GM19238 (cell line): ENCODE data around the gene RHOA.
"Not testable (repeated sequence)": the region's sequence is repeated elsewhere in the genome, so short reads cannot be mapped to it uniquely, and the experiment has no call there.

Source experiments
- DNase-seq: peaks from one replicate; pipeline ENCODE4 v3.0.0; 2011; ENCODE audit warnings: low spot score; ENCODE audit not compliant: insufficient read length

The RHOA gene

GRCh38 chr3:49362561-49362960, 49.2 kb downstream of the RHOA start:
- DNase-seq: no peak

- DNase-seq: no peak
Observed at GRCh38 chr3:49359623-49360022, 52.2 kb downstream of the RHOA start.

GRCh38 chr3:49358884-49359225, 52.9 kb downstream of the RHOA start:
- no peak for DNase-seq

GRCh38 chr3:49358217-49358883, 53.4 kb downstream of the RHOA start, which contains the start of gene GPX1:
GPX1 (minus strand) TSS chr3:49358353; CDS start chr3:49358278, 75 bp downstream.
- DNase-seq: peak; percentile 81

GRCh38 chr3:49357443-49358216, 54.1 kb downstream of the RHOA start:
- DNase-seq: not testable (repeated sequence)

- not testable (repeated sequence) for DNase-seq
Observed at GRCh38 chr3:49357095-49357442, 54.7 kb downstream of the RHOA start.

GRCh38 chr3:49352890-49353421, 58.8 kb downstream of the RHOA start:
- no peak for DNase-seq

GRCh38 chr3:49352281-49352680, 59.5 kb downstream of the RHOA start:
- no peak for DNase-seq

GRCh38 chr3:49351521-49352011, 60.2 kb downstream of the RHOA start:
- DNase-seq: no peak

- DNase-seq: no peak
Observed at GRCh38 chr3:49349348-49350114, 62.2 kb downstream of the RHOA start.

GRCh38 chr3:49348361-49348760, 63.4 kb downstream of the RHOA start:
- not testable (repeated sequence) for DNase-seq

- DNase-seq: no peak
Observed at GRCh38 chr3:49346797-49347251, 65.0 kb downstream of the RHOA start.

- DNase-seq: no peak
Observed at GRCh38 chr3:49343163-49343562, 68.6 kb downstream of the RHOA start.

GRCh38 chr3:49341996-49342395, 69.8 kb downstream of the RHOA start:
- DNase-seq: no peak

GRCh38 chr3:49339941-49340800, 71.6 kb downstream of the RHOA start, which contains the start of gene USP4:
USP4 (minus strand) TSS chr3:49340053; CDS start chr3:49340024, 29 bp downstream.
- peak; percentile 83 for DNase-seq

- DNase-seq: no peak
Observed at GRCh38 chr3:49339581-49339940, 72.2 kb downstream of the RHOA start.

GRCh38 chr3:49333916-49334633, 77.7 kb downstream of the RHOA start:
- no peak for DNase-seq

GRCh38 chr3:49333091-49333490, 78.7 kb downstream of the RHOA start:
- no peak for DNase-seq

- DNase-seq: no peak
Observed at GRCh38 chr3:49329186-49329585, 82.6 kb downstream of the RHOA start.

- not testable (repeated sequence) for DNase-seq
Observed at GRCh38 chr3:49328350-49328749, 83.4 kb downstream of the RHOA start.
